Caco-2 (cell line): ENCODE results near the gene ACACA. TPM values are rescaled to one million over a fixed set of nuclear protein-coding genes. Genes with fewer than 3 reads are reported as not detected.

Experiments used
- BruUV-seq: library from RNA; stranded (reverse); fragments of 400-500 nt; replicated peaks from 2 replicates; lab custom pipeline; 2021; lab: Mats Ljungman, UMichigan
- CTCF ChIA-PET: fragments of 300-600 bp; sonication (Branson Sonifier 250); formaldehyde crosslinking; loops from one replicate; lab custom pipeline; 2022; ENCODE audit warnings: antibody characterized with exemption; lab: Charles Lee
- POLR2A ChIA-PET: fragments of 300-600 bp; sonication (Branson Sonifier 250); formaldehyde crosslinking; loops from one replicate; lab custom pipeline; 2022; ENCODE audit warnings: antibody characterized with exemption; lab: Charles Lee
- DNase-seq, 2 experiments: peaks; one replicate each; pipeline versions ENCODE4 v3.0.0 to v3.0.0-alpha.2; 2020 to 2022
- H3K27me3 ChIP-seq: replicated peaks from 2 replicates; pipeline ENCODE4 v1.6.0; 2011; ENCODE audit warnings: low read length; ENCODE audit not compliant: control insufficient read depth, insufficient read depth
- H3K36me3 ChIP-seq: 2 replicates; pipeline ENCODE4 v1.5.1; 2011; ENCODE audit warnings: low read length; ENCODE audit not compliant: control insufficient read depth, insufficient read depth
- H3K4me1 ChIP-seq: fragments of 250-450 bp; sonication (Bioruptor Pico); 2 replicates; pipeline ENCODE4 v1.5.1; 2020; ENCODE audit warnings: mild to moderate bottlenecking
- H3K4me3 ChIP-seq: 2 replicates; pipeline ENCODE4 v1.5.1; 2011; ENCODE audit warnings: low read depth, mild to moderate bottlenecking, control low read depth, low read length
- H3K9me3 ChIP-seq: fragments of 250-450 bp; sonication (Bioruptor Pico); 2 replicates; pipeline ENCODE4 v1.5.1; 2020; ENCODE audit warnings: mild to moderate bottlenecking, moderate library complexity
- H3K27ac Mint-ChIP-seq: one replicate; pipeline ENCODE4 v1.8.0; 2022; ENCODE audit warnings: mixed read lengths; ENCODE audit not compliant: unreplicated experiment
- H3K27me3 Mint-ChIP-seq: one replicate; pipeline ENCODE4 v1.8.0; 2022; ENCODE audit warnings: mixed read lengths; ENCODE audit not compliant: insufficient read depth, unreplicated experiment
- H3K36me3 Mint-ChIP-seq: one replicate; pipeline ENCODE4 v1.8.0; 2022; ENCODE audit warnings: mild to moderate bottlenecking, mixed read lengths; ENCODE audit not compliant: insufficient read depth, unreplicated experiment
- H3K4me1 Mint-ChIP-seq: one replicate; pipeline ENCODE4 v1.8.0; 2022; ENCODE audit warnings: low read depth, mixed read lengths; ENCODE audit not compliant: unreplicated experiment
- H3K4me3 Mint-ChIP-seq: one replicate; pipeline ENCODE4 v1.8.0; 2022; ENCODE audit warnings: mild to moderate bottlenecking, moderate library complexity, mixed read lengths; ENCODE audit not compliant: unreplicated experiment
- H3K9me3 Mint-ChIP-seq: one replicate; pipeline ENCODE4 v1.8.0; 2022; ENCODE audit warnings: mixed read lengths; ENCODE audit not compliant: unreplicated experiment
- CTCF ChIP-seq, 2 experiments: fragments of 200-600 bp in 1 of 2; IDR thresholded peaks; 1 replicate in 1 of 2; 2 replicates in 1 of 2; pipeline versions ENCODE4 v1.5.1 to v1.8.0; 2011 to 2022; ENCODE audit warnings: antibody characterized with exemption in 1 of 2, control low read depth in 1 of 2, inconsistent platforms in 1 of 2, low read depth in 1 of 2, low read length in 1 of 2, mild to moderate bottlenecking in 1 of 2, moderate library complexity in 1 of 2; ENCODE audit not compliant: insufficient read depth in 1 of 2, severe bottlenecking in 1 of 2, unreplicated experiment in 1 of 2
- intact Hi-C: fragments of 100-400 bp; cut with micrococcal nuclease; formaldehyde crosslinking; loops from one replicate; pipeline ENCODE4 v1.10.0; 2022; ENCODE audit not compliant: unreplicated experiment
- total RNA-seq: library from RNA; stranded (reverse); gene quantifications from 2 replicates; pipeline ENCODE4 v1.2.3, GENCODE V29; 2022

The ACACA gene
- total RNA-seq, 1 experiment from 2014 or later = 108 TPM

- Histone ChIP-seq H3K4me1 (no peaks in the 10 kb centered on the region), H3K36me3 (peaks cover 16% of the 10 kb centered on the region), H3K27me3 (no peaks in the 10 kb centered on the region), H3K9me3 (no peaks in the 10 kb centered on the region), H3K4me3 (no peak overlapping the region)
- Mint-ChIP-seq H3K36me3 (peaks cover 75% of the 10 kb centered on the region), H3K27ac (no peak overlapping the region), H3K27me3 (no peaks in the 10 kb centered on the region), H3K9me3 (no peaks in the 10 kb centered on the region), H3K4me3 (no peak overlapping the region), H3K4me1 (no peaks in the 10 kb centered on the region)
- DNase-seq = no peak
- BruUV-seq = no TSS peak
- POLR2A ChIA-PET = no interaction called here
- no peak for TF ChIP-seq CTCF (IDR thresholded peaks at IDR 0.05; ENCODE audit: insufficient read depth in 1 of 2, low read depth in 1 of 2, low read length in 1 of 2, severe bottlenecking in 1 of 2, unreplicated experiment in 1 of 2)
- intact Hi-C loops = no loop called here
- CTCF ChIA-PET = no interaction called here
Measured at GRCh38 chr17:37098910-37099664, 307.5 kb downstream of the ACACA start.

- Histone ChIP-seq H3K27me3 (no peaks in the 10 kb centered on the region), H3K4me1 (peaks cover under 1% of the 10 kb centered on the region; the same call in 1 of the 2 replicates), H3K9me3 (no peaks in the 10 kb centered on the region), H3K36me3 (peaks cover 16% of the 10 kb centered on the region), H3K4me3 (no peak overlapping the region)
- no peaks in the 10 kb centered on the region for H3K9me3 Mint-ChIP-seq
- H3K4me1 Mint-ChIP-seq = no peaks in the 10 kb centered on the region
- H3K4me3 Mint-ChIP-seq = no peak overlapping the region
- ChIA-PET POLR2A (no interaction called here), CTCF (no interaction called here)
- BruUV-seq = no TSS peak
- H3K27me3 Mint-ChIP-seq = no peaks in the 10 kb centered on the region
- intact Hi-C loops = no loop called here
- H3K27ac Mint-ChIP-seq = no peak overlapping the region
- no peak for DNase-seq
- TF ChIP-seq CTCF (IDR thresholded peaks at IDR 0.05; ENCODE audit: insufficient read depth in 1 of 2, low read depth in 1 of 2, low read length in 1 of 2, severe bottlenecking in 1 of 2, unreplicated experiment in 1 of 2) = no peak
- peaks cover 75% of the 10 kb centered on the region for H3K36me3 Mint-ChIP-seq
Measured at GRCh38 chr17:37098152-37098551, 308.5 kb downstream of the ACACA start.

DNA sequence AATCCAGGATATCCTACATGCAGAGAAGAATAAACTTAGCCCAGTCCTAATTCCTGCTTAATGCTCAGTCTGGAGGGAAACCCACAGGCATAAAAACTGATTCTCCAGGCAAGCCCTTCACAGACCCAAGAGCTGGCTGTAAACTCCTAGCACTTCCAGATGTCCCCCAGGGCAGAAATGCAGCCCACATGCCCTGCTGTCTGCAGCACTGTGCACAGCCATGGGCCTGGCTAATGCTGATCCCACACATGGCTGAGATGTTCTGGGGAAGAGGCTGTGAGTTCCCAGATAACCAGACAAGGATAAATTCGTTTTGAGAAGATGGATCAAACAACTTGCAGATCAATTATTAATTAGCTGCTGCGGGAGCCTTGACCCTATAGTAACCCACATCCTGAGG, 309.5 kb downstream of the ACACA start:
- Histone ChIP-seq H3K27me3 (no peaks in the 10 kb centered on the region), H3K36me3 (peaks cover 14% of the 10 kb centered on the region), H3K4me1 (peaks cover 10% of the 10 kb centered on the region; the same call in 1 of the 2 replicates), H3K4me3 (no peak overlapping the region), H3K9me3 (no peaks in the 10 kb centered on the region)
- DNase-seq = no peak
- H3K9me3 Mint-ChIP-seq = no peaks in the 10 kb centered on the region
- no peak overlapping the region for H3K27ac Mint-ChIP-seq
- BruUV-seq = no TSS peak
- no peak for TF ChIP-seq CTCF (IDR thresholded peaks at IDR 0.05; ENCODE audit: insufficient read depth in 1 of 2, low read depth in 1 of 2, low read length in 1 of 2, severe bottlenecking in 1 of 2, unreplicated experiment in 1 of 2)
- intact Hi-C loops = no loop called here
- ChIA-PET CTCF (no interaction called here), POLR2A (no interaction called here)
- H3K4me3 Mint-ChIP-seq = no peak overlapping the region
- no peaks in the 10 kb centered on the region for H3K27me3 Mint-ChIP-seq
- H3K36me3 Mint-ChIP-seq = peaks cover 76% of the 10 kb centered on the region
- H3K4me1 Mint-ChIP-seq = no peaks in the 10 kb centered on the region
